Raji (cell line): ENCODE measurements around the gene OR2H1.

Experiments
- POLR2A ChIP-seq: IDR thresholded peaks from 2 replicates; pipeline ENCODE4 v1.6.1; 2011; ENCODE audit warnings: low read depth, low read length, control low read depth; ENCODE audit not compliant: insufficient read depth

Gene OR2H1

DNA sequence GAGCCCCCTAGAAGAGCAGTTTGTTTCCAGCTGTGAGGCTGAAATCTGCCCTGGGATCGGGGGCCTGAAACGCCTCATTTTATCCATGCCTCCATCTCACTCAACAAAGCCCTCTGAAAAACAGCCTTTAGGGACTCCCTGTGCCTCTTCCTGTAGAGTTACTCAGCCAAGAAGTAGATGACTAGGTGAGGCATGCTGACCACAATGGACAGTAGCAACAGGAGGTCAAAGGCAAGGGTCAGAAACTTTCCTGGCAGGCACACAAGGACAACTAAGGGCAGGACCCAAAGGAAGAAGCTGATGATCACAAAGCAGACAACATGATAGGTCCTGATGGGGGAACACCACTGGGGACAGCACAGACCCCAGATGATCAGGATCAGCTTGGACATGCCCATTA, 18.0 kb downstream of the OR2H1 start:
- no peak for TF ChIP-seq POLR2A

- TF ChIP-seq POLR2A, result no peak
These were observed 21.0 kb downstream of the OR2H1 start for GRCh38 chr6:29477923-29478450.

DNA sequence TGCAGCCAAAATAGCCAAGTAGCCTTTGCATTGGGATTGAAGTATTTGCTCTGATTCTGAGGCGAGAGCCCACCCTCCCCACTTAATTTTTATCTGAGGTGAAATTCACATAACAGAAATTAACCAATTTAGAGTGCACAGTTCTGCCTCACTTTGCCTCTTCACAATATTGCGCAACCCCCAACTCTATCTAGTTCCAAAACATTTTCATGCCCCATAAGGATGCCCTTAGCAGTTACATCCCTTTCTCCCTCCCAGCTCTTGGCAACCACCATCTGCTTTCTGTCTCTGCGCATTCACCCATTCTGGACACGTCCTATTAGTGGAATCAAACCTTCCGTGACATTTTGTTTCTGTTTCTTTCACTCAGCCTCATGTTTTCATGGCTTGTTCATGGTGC, 21.8 kb downstream of the OR2H1 start:
- TF ChIP-seq POLR2A, result no peak

- TF ChIP-seq POLR2A, result no peak
These were observed 22.6 kb downstream of the OR2H1 start for GRCh38 chr6:29479560-29479959.

DNA sequence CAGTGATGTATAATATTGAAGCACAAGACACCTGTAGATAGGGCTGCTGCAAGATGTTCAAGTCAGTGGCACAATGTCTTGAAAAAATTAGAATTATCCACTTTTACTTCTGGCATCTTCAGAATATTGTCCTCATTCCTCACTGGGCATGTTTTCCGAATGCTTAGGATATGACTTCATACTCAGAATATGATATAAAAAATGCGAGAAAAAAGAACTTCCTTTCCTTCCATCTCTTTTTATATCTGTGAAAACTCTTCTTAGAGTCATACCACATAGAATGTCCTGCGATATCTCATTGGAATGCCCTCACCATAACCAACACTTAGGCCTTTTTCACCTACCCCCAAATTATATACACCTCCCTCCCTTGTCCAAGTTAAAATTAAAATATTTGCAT, 26.2 kb downstream of the OR2H1 start:
- TF ChIP-seq POLR2A, result no peak

DNA sequence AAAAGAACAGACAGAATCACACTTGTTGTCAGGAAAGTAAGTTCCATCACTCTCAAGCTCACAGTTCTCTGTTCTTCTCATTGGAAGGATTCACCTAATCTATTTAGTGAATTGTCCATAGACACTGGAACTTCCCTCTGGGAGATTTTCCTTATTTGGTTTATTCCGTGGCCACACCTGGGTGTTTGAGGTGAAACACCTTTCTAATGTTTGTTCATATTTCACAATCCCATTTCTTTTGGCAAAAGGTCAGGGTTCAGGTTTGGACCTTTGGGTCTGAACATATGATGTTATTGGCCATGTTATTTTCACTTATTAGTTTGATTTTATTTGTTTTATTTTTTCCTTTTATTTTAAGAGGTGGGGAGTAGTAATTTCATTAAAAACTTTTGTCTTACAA, 26.8 kb downstream of the OR2H1 start:
- no peak for TF ChIP-seq POLR2A

DNA sequence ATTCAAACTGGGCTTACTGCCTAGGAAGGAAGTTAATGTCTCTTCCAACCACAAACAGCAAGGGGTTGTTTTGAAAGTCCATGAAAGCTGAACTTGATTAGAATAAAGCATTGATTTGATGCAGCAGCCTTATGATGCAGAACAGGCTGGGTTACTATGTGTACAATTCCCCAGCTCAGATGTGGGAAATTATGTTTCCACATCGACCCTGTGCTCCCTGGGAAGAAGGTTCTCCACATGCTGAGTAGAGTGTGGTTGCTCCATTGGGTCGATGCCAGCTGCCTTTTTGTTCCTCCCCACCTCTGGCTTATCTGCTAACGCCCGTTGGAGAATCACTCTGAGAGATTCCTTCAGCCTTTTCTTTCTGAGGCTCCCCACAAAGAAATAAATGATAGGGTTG, 29.6 kb downstream of the OR2H1 start:
- no peak for TF ChIP-seq POLR2A

DNA sequence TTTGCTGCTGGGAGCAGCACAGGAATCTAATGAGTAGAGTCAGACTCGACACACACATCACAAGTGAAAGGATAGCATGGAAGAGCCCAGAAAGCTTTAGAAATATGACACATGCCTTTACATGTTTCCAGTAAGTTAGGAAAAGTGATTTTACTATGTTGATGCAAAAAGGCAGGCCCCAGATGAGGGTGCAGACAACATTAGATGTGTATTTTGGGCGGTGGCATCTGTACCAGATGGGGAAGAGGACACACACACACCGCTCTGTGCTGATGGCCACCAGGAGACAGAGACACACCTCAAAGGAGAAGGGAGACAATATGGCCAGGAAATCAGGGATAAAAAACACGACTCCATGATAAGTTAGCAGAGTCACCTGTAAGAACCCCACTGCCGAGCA, 30.2 kb downstream of the OR2H1 start:
- TF ChIP-seq POLR2A, result no peak

DNA sequence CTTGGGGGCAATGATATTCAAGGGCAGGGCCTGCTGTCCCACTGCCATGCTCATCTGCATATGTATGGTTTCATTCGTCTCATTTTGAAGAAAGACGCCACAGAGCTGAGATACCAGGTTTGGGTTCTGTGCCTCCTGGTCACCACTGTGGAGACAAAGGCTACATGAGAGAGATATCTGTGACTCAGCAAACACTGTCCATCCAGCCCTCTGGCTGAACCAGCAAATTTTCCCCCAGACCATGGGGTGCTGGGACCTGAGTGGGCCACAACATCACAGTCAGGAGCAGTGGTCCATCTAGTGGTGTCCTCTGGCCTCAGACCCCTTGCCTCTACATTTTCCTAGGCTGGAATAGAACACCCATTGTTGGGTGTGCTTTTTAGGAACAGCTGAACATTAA, 30.7 kb downstream of the OR2H1 start, which contains the start of gene MAS1L:
Gene MAS1L, minus strand, starts transcription at position 297 of the 400 bp plus-strand sequence. Its CDS starts 54 bp downstream, at position 243.
- no peak for TF ChIP-seq POLR2A

DNA sequence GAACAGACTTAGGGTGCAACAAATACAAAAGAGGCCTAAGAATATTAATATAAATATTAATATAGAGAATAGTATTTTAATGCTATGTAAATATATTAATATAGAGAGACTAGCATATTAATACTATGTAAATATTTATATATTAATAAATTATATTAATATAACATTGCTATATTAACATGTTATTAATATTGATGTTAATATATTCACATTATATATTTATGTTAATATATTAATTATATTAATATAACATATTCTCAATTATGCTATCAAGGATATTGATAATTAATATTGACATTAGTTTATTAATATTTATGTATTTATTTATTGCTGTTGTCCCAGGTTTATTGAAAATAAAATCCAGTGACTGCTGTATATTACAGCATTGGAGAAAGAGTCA, 31.9 kb downstream of the OR2H1 start:
- TF ChIP-seq POLR2A, result no peak

DNA sequence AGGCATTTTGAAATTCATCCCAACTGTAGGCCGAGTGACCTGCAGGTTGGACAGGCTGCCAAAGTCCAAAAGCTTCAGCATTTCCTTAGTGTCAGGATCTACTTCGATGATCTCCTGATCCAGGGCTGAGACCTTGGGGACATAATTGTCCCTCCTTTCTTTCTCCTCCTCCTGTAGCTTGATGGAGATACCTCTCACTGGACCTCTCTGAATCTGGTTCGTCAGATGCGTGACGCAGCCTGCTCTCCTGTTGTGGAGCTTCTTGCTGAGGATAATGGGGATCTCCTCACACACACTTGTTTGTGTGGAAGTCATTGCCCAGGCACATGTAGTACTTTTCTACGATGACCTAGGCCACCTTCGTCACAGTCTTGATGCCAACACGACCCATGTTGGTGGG, 32.3 kb downstream of the OR2H1 start:
- no peak for TF ChIP-seq POLR2A

- no peak for TF ChIP-seq POLR2A
These were observed 33.1 kb downstream of the OR2H1 start for GRCh38 chr6:29490055-29490454.

DNA sequence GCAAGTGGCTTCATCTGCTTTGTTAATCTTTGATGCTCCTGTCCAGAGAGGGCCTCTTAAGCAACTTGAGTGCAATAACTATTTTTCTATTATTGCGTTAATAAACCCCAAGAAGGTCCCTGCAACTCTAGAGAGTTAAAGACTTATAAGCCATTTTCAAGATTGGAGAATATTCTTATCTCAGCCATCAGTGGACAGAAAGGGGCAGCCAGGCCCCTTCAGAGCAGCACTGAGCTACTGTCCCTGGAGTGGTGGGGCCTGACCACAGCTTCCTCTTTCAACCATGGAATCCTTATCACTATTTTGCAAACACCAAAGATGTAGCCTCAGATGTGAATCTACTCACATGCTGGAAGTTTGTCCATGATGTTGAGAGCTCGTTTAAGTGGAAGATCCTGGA, 33.6 kb downstream of the OR2H1 start:
- no peak for TF ChIP-seq POLR2A

- TF ChIP-seq POLR2A, result no peak
These were observed 34.6 kb downstream of the OR2H1 start for GRCh38 chr6:29491574-29491973.

DNA sequence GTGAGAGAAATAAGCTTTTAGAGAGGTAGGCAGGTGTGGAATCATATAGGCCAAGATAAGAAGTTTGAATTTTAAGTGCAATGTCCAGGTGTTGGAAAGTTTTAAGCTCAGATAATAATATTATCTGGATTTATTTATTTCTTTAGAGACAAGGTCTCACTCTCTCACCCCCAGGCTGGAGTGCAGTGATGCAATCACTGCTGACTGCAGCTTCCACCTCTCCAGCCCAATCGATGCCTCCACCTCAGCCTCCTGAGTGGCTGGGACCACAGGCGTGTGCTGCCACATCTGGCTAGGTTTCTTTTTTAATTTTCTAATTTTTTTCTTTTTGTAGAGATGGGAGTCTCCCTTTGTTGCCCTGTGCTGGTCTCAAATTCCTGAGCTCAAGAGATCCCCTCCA, 36.3 kb downstream of the OR2H1 start:
- TF ChIP-seq POLR2A, result no peak

DNA sequence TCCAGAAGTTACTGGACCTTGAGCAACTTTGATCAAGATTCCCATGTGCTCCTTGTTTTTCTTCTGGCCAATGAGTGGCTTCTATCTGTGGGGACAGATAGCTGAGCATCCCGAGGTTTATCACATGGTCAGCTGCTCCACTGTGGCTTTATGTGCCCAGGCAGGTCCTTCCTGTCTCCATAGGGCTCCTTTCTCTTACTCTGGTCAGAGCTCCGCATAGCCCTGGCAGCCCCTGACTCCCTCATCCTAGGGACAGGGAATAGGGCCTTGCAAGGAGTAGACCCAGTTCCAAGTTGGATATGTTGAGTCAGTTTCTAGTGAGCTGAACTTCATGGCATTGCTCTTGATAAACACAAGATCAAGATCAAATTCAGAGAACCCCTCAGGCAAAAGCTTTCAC, 37.2 kb downstream of the OR2H1 start:
- no peak for TF ChIP-seq POLR2A

GRCh38 chr6:29495571-29495970, 38.6 kb downstream of the OR2H1 start:
- no peak for TF ChIP-seq POLR2A
